Stimulated activated CD4-positive, alpha-beta T cell treated with anti-CD3 and anti-CD28 coated beads, Interleukin-2, amount 100 ng/mL, for 4 hours (primary cell): ENCODE data around the gene ADAM15.

Source experiments
- DNase-seq: peaks from one replicate; pipeline ENCODE4 v3.0.0-alpha.2; 2020; ENCODE audit warnings: low read depth

ADAM15 gene

DNA sequence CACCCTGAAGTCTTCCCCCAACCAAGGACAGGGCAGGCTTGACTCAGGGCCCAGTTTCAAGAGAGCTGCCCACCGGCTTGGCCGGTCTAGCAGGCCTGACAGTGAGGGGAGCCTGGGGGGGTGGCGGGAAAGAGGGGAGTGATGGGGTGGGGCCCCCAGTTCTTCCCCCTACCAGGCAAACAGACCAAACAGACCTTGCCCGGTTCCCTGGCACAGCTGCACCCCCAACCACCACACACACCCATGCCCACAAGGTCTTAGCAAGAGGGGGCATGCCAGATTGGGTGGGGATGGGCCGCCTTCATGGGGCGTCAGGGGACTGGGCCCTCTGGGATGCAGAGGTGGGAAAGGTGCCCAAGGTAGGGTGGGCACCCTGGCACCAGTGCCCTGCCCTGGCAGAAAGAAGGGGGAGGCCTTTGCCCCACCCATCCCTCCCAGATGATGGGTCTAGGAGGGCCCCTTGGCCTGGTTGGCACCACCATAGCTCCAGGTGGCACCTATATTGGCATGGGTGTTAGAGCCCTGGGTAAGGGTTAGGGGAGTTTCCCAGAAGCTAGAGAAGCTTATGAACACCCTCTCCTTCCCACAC is 39.6 kb upstream of the ADAM15 start:
- DNase-seq = no peak

DNA sequence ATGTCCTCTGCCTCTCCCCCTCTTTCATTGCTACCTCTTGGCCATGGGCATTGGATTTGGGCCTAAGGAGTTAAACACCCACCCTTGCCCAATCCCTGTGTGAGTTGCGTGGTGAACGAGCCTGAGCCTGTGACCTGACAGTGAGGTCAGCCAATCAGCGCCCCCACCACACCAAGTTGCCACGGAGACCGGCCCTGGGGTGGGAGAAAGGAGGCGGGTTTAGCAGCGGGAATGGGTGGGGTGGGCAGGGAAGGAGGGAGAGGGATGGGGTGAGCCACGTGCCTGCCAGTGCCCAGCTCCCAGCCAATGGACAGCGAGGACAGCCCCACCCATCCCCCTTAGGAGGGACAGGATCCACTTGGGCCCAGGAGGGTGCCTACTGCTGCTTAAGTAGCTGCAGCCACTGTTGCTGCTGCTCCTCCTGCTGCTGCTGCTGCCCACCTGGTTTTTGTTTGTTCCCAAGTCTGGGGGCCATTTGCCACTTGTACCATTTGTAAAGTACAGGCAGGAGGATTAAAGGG is 39.0 kb upstream of the ADAM15 start:
- DNase-seq = no peak

DNA sequence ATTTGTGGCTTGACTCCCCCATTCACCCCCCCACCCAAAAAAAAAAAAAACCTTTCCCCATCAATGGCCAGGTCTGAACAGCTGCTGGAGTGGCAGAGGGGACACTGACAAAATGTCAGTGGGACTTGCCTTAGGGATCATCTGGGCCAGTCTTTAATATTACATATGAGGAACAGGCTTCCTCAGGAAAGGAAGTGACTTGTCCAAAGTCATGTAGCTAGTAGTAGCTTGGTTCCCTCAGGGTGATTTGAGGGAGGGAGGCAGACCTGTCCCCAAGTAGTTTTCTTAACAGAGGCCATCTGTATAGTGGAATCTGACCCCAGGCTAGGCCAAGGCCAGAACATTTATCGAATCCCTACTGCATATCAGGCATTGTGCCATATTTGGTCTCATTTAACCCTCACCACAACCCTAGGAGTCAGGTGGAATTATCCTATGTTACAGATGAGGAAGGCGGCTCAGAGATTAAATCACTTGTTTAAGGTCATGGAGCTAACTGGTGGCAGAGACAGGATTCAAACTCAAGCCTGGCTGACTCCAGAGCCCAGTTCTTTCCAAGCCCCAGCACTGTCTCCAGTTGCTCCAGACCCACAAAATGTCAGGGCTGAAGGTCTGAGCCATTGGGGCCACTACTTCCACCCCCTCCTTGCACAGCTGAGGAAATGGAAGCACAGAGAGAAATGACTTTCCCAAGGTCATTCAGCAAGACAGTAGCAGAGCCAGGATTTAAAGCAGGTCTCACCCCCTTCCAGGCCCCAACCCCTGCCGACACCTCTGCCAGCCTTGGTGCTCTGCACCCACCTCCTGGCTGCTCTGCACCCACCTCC is 38.1 kb upstream of the ADAM15 start:
- DNase-seq = no peak

GRCh38 chr1:155013632-155014031 is 37.5 kb upstream of the ADAM15 start:
- no peak for DNase-seq

GRCh38 chr1:155014709-155015508 is 36.2 kb upstream of the ADAM15 start:
- DNase-seq = no peak

GRCh38 chr1:155015527-155016230 is 35.4 kb upstream of the ADAM15 start:
- DNase-seq = no peak

GRCh38 chr1:155016231-155016831 is 34.8 kb upstream of the ADAM15 start:
- DNase-seq = no peak

GRCh38 chr1:155017041-155017945 is 33.8 kb upstream of the ADAM15 start:
- peak; percentile 95 for DNase-seq

DNA sequence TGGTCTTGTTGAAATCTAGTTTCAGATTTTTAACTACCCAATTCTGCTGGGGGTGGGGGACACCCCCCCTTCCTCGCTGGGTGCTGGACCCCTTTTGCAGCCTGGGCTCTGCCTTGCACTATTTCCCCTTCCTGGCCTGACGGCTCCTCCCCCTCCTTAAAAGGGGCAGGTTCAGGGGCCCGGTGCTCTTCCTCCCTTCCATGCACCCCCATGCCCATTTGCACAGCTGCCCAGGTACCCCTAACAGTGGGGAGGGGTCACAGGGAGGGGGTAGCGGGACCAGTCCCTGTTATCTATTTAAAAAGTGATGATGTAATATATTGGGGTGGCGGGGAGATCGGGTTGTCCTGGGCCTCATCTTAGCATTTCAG is 33.2 kb upstream of the ADAM15 start:
- no peak for DNase-seq

- no peak for DNase-seq
Observed at GRCh38 chr1:155018617-155019348, 32.3 kb upstream of the ADAM15 start.

DNA sequence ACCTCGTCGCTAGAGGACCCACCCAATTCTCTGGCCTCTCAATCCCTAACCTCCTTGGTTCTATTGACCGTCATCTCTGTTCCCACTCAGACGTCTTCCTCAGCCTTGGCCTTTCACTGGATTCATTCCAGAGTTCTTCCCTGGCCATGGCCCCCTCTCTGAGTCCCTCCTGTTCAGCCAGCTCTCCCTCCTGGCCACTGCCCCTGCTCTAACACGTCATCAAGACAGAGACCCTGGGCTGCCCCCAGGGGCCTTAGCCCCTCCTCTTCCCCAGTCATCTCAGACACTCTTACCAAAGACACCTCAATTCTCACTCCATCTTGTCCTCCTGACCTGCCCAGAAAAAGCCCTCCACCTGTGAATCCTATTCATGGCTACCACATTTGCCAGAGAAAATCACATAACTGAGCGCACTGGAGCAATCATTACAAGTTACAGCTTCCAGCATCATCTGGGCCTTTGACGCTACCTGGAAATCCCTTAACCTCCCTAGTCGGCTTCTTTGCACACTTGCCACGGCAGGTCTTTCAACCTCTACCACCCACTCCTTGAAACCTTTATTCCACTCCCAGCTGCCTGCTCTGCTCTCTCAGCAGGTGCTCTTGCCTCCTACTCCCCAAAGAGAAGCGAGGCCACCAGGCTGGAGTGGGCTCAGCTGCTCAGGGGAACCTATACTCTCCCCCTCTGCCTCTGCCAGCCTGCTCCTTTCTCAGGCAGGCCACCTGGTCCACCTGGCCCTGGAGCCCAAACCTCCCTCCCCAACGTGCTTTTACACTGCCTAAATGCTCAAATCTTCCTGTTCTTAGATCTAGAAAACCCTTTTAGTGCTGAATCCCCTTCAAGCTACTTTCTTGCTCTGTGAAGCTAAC is 31.5 kb upstream of the ADAM15 start:
- DNase-seq = no peak

DNA sequence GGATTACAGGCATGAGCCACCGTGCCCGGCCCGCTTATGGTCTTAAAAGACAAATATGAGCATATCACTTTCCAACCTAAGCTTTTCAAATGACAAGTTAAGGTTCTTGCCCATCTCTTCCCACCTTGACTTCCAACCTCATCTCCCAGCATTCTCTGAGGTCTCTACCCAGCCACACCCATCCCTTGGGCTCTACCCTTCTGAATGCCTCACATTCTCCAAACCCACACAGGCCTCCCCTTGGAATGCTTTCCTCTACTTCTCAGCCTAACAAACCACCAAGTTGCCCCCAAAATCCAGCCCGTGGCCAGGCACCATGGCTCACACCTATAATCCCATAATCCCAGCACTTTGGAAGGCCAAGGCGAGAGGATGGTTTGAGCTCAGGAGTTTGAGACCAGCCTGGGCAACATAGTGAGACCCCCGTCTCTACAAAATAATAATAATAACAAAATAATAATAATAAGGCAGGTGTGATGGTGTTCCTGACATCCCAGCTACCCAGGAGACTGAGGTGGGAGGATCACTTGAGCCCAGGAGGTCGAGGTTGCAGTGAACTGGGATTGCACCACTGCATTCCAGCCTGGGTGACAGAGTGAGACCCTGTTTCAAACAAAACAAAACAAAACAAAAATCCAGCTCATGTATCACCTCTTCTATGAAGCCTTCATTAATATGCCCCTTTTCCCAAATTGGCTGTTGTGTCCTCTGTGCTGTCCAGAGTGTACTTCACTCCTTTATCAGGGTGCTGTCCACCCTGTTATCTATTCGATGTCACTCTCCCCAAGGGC is 28.8 kb upstream of the ADAM15 start:
- no peak for DNase-seq

GRCh38 chr1:155022927-155023236 is 28.2 kb upstream of the ADAM15 start:
- DNase-seq = no peak

- DNase-seq = no peak
Observed at GRCh38 chr1:155023627-155024026, 27.5 kb upstream of the ADAM15 start.

- DNase-seq = no peak
Observed at GRCh38 chr1:155024315-155024714, 26.8 kb upstream of the ADAM15 start.

DNA sequence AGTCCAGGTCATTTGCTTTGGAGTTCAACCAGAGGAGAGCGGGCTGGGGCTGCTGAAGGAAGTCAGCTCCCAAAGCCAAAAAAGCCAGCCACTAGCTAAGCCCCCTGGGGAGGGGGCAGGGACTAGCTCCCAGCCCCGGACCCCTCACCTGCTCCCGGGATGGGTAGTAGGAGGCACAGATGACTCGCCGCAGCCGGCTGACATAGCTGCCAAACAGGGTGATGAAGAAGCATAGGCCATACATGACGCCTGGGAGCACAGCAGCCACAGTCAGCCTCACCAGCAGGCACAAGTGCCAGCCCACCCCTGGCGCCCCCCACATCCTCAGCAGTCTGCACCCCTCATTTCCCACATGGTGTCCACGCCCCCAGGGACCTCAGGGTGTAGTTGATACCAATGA is 25.0 kb upstream of the ADAM15 start:
- no peak for DNase-seq

- no peak for DNase-seq
Observed at GRCh38 chr1:155026588-155026987, 24.5 kb upstream of the ADAM15 start.

DNA sequence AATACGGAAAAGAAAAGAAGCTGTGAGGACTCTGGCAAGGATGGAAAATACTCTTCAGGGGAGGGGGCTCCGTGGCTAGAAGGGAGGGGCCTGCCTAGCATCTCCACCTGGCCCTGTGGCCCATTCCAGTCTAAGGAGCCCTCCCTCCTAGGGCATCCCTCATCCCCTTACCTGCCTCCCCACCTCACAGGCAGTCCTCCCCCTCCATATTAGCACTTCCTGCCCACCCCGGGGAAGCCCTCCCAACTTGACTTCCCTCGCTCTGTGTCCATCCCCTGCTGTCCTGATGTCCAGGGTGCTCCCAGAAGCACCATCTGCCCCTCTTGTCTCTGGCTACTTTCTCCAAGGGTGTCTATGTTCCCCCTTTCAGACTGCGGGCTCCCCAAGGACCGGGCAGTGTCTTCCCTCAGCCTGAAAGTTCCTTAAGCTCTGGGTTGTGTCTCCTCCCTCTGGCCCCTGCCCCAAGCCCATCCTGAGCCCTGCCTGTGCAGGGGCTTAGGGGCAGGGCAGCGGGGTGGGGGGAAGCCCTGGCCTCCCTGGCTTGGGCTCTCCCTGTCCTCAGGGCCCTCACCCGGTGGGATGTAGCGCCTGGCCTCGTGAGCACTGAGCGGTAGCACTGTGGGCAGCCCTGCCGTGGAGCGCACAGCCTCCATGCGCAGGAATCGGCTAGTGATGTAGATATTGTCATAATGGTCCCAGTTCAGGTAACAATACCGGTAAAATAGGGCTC is 21.4 kb upstream of the ADAM15 start:
- no peak for DNase-seq
